HG02623 (cell line): ENCODE data around the gene NPC1.

Experiments used
- ATAC-seq: cut with Tn5 transposase; IDR thresholded peaks from one replicate; pipeline ENCODE4 v1.9.1; 2021; ENCODE audit warnings: moderate library complexity; ENCODE audit not compliant: unreplicated experiment

The NPC1 gene

DNA sequence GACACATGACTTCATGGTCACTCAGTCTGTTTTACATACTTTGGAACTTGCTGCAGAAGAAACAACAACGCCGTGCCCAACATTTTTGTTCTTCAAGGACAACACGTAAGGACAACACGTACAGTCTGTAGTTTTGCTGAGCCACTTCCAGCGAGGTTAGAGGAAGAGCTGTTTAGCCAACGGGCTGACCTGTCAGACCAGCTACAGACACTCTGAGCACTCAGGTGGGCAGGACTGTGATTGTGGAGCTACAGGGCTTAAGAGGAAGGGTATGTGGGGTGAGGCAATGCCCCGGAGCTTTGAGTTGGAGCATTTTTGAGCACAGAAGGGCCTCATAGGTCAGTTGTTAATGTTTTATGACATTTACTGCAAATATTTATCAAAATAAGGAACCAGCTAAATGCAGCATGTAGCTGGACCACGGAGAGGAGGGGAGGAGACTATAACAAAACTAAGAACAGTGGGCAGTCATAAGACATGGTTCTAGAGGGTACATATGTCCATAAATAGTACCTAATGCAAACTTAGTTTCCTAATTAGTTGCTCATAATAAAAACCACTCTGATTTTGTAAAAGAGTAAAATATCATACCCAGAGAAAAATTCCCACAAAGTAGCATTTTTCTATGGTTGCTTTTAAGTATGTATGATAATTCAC, 26.3 kb upstream of the NPC1 start:
- ATAC-seq = no peak

DNA sequence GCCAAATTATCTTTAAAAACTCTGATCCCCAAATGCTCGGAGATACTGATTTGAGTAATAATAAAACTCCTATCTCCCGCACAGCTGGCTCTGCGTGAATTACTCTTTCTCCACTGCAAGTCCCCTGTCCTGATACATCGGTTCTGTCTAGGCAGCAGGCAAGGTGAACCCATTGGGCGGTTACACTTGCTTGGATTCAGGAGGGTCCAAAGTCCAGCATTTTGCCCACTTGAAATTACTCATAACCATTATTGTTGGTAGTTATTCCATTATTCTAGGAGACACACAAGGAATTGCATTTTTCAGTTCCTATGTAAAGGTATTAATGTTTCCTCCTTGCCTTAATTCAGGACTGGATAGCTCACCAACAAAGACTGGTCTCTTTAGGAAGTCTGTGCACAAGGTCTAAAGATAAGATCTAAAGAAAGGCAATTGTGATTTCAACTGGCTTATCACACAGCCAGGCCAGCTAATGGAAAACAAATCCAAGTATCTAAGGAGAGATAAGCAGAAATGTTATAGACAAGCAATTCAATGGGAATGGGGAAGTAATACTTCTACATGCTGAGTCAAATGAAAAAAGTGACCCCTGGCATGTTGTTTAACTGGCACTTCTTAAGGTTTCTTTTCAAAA, 23.2 kb upstream of the NPC1 start:
- ATAC-seq = no peak

DNA sequence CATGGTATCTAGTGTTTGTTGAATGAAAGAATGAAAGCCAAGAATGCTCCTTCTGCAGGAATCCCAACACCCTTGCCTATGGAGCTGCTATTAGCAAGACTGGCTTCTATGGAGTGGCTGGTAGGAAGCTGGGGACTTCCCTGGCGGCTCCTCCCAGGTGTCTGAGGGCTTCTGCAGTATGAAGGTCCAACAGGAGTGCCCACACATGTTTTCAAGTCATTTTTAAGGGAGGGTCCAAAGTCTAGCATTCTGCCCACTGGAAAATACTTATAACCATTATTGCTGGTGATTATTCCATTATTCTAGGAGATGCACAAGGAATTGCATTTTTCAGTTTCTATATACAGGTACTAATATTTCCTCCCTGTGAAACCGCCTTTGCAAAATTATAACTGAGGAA, 21.9 kb upstream of the NPC1 start:
- no peak for ATAC-seq

DNA sequence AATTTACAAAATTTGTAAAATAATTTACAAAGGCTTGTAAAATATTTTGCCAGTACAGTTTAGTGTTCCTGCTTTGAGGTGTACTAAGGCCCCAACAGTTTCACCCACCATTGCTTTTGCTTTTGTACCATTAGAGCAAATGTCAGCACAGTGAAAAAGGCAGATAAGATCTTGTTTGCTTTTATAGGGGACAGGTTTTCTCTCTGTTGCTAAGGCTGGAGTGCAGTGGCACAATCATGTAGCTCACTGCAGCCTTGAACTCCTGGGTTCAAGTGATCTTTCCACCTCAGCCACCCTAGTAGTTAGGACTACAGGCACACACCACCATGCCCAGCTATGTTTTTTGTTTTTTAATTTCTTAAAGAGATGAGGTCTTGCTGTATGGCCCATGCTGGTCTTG, 19.6 kb upstream of the NPC1 start:
- no peak for ATAC-seq

DNA sequence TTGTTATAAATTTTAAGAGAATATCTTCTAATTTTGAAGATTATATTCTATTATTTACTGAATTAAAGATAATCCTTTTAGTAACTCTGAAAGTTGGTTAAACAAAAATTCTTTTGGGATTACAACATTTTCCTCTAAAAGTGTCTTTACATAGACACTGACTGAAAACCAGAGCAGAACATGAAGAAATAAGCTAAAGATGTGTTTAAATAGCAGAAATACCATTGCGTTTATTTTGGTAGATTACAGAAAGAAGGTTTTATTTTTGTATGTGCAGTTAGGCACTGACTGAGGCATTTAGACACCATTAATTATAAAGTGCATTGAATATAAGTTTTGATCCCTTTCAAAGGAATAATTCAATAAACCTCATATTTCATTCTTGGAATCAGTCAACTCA, 13.5 kb upstream of the NPC1 start:
- ATAC-seq = no peak

DNA sequence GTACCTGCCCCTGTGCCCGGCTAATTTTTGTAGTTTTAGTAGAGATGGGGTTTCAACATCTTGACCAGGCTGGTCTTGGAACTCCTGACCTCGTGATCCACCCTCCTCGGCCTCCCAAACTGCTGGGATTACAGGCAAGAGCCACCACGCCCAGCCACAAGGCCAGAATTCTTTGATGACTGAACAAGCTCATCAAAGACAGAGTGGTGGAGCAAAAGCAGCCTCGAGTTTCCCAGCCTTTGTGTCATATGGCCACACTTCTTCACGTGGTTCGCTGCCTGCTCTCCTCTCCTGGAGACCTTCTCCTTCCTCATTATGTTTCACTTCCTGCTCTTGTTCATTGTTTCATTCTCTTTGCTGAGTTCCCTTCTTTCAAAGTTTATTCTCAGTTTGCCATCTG, 9.9 kb upstream of the NPC1 start:
- ATAC-seq = no peak

DNA sequence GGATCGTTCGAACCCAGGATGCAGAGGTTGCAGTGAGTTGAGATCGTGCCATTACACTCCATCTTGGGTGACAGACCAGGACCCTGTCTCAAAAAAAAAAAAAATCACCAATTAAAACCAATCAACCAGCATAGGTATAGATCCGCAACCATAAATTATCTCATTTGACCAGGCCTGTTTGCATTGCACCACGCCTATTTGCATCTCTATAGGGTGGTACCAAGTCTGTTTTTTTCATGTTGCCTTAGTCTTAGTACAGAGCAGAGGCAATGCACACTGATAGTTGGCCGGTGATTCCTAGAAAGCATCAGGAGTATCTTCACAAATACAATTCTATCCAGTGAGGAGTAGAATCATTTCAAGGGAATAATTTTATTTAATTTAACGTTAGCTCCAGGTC, 9.3 kb upstream of the NPC1 start:
- no peak for ATAC-seq

DNA sequence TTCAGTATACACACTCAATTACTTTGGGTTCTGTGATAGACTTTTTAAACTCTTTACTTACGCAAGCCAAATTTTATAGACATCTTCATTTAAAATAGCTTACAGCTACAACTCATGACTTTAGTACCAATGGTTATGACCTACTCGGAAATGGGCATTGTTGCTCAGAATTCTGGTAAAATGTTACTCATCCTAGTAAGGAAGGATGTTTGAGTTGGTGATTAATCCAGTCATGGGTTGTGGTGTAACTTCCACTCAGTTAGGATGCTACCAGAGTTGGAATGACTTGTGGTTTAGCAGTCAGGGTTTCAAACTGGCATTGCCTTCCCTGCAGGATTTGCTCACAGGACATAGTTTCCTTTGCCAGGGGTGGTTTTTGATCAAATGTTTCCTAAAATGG, 7.4 kb upstream of the NPC1 start:
- ATAC-seq = no peak

DNA sequence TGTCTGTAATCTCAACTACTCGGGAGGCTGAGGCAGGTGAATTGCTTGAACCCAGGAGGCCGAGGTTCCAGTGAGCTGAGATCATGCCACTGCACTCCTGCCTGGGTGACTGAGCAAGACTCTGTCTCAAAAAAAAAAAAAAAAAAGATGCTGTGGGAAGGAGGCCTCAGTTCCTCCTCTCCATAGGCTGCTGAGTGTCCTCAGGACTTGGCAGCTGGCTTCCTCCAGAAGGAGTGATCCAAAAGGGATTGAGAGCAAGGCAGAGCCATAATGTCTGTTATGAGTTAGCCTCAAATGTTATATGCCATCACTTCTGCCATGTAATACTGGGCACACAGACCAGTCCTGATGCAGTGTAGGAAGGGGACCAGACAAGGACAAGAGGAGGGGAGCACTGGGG, 6.6 kb upstream of the NPC1 start:
- ATAC-seq = no peak

DNA sequence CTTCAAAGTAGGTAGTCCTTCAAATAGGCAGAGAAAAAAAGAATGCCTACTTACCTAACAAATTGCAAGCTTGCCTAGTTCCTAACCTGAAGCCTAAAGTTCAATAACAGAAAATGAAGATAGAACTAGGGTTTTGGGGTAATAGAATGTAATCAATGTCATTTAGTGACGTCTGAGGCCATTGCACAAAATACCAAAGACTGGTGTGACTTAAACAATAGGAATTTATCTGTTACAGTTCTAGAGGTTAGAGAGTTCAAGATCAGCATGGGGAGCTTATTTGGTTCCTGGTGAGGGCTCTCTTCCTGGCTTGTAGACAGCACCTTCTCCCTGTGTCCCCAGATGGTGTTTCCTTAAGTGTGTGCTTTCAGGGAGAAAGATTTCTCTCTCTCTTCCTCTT, 4.7 kb upstream of the NPC1 start:
- ATAC-seq = no peak

DNA sequence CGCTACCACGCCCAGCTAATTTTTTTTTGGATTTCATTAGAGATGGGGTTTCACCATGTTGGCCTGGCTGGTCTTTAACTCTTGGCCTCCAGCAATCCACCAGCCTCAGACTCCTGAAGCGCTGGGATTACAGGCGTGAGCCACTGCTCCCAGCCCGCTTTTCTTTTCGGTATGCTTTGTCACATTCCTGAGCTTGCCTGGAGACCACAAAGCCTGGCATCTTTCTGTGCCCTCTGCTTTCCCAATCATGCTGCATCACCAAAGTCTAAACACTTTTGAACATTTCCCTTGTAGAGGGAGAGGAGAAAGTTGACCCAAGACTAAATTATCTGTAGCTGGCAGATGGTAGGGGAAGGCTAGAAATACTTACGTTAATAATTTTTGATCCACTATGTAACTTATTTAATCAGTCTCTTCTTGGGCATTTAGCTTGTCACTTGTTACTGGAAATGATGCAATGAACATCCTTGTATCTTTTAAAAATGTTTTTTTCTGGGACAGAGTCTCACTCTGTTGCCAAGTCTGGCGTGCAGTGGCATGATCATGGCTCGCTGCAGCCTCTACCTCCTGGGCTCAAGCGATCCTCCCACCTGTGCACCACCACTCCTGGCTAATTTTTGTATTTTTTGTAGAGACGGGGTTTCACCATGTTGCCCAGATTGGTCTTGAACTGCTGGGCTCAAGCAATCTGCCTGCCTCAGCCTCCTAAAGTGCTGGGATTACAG, 2.7 kb upstream of the NPC1 start:
- ATAC-seq = no peak

DNA sequence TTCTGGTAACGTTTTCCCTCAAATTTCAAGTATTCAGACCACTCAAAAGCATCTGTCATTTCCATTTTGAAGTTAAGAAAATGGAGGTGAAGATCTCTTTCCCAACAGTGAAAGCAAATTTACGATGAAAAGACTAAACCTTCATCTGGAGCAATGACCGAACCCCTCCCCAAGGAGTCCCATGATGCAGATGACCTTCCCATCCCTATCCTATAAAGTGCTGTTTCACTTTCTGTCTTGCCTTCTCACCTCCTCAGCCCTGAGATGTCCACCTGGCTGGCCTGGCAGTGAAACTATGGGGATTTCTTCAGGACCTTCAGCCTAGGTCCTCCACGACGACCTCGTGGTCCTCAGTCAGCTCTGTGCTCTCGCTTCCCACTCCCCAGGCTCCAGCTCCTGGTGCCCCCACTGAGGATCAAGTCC, 925 bp upstream of the NPC1 start:
- no peak for ATAC-seq

DNA sequence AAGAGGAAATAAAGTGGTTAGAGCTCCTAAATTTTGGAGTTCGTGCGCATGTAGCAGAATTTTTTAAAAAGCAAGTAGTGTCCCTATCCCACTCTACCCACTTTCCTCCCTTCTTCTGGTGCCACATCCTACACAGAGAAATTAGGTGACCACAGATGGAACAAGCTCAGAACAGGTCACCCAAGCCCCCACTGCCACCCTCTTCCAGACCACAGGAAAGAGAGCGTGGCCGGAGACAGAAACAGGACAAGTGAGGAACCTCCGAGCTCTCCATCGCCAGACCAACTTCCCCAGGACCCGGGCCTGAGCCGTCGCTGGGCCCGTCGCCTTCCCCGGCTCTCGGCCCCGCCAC, 433 bp downstream of the NPC1 start:
- no peak for ATAC-seq

DNA sequence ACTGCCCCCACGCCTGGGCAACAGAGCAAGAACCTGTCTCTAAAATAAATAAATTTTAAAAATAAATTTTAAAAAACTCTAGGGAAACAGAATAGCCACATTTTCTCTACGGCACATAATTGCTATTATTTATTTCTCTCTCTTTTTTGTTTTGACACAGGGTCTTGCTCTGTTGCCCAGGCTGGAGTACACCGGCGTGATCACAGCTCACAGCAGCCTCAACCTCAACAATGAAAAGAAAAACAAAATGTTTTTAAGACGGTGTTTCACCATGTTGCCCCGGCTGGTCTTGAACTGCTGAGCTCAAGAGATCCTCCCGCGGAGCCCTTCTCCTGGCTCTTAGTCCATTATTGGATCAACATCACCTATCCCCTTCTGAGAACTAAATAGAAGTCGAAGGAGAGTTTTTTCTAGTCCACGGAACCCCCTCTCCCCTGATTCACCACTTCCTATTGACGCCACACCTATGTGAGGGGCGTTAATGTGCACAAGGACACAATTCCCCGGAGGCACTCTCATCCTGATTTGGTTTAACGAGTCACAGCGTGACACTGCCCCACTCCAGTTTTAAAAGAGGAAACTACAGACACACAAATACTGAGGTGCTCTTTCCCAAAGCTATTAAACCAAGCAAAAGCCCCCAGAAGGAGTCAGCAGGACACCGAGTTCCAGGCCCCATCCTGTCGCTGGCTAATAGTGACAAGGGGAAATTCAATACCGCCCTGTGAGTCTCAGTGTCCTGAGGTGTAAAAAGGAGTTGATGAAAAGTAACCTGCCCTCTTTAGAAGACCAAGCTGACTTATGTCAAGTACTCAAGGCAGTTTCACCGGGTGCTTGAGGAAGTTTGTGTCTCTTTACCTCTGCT, 1.1 kb downstream of the NPC1 start:
- no peak for ATAC-seq

DNA sequence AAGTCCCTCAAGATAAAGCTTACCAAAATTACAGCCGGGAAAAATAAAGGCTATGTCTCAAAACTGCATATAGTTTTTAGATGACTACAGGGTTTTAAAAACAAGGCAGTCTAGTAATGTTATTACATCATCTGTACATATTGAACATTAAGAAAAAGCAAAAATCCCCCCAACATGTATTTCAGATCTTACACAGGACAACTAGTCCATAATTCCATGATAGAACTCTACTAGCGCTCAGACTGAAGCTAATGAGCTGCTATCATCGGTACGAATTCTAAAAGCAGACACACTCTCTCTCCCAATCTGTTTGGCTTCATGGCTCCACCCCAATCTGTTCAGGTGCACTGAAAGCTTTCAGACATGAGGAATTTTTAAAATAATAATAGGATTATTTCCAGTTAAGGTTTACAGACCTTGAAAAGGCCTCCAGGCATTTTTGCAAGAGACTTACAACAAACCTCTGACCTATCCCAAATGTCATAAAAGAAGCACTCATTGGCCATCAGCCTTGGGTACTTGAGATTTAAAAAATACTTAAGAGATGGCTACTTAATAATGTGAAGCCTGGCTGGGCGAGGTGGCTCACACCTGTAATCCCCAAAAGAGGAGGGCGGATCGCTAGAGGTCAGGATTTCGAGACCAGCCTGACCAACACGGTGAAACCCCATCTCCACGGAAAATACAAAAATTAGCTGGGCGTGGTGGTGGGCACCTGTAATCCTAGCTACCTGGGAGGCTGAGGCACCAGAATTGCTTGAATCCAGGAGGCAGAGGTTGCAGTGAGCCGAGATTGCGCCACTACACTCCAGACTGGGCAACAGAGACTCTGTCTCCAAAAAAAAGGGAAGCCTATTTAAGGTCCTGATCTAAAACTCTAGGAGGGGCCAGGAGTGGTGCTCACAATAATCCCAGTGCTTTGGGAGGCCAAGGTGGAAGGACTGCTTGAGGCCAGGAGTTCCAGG, 2.0 kb downstream of the NPC1 start:
- no peak for ATAC-seq

DNA sequence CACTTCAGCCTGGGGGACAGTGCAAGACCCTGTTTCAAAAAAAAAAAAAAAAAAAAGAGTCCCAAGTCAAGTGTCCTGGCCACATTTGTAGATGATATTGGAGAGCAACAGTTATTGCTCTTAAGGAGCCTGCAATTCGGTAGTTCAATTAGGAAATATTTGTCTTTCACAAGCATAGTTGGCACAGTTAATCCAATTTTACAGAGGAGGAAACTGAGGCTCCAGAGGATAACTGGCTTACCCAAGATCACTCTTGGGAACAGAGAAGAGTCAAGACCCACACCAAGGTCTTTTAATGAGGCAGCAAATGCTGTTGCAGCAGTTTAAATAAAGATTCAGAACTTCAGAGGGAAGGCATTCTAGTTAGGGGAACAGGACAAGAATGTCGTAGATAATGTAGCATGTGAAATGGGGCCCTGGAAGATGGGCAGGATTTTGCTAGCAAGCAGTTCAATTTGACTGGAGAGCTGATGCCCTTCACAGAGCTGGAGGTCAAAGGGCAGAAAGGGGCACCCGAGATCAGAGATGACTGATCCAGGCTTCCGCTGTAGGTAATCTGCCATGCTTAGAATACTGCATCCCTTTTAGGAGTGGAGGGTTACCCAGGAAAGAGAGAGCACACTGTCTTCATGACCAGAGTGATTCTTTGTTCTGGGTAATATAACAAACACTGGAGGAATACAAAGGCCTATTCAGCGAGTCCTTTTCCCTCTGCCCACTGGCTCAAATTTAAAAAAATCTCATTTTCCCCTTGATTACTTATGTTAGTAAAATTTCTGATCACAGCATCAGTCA, 3.0 kb downstream of the NPC1 start:
- no peak for ATAC-seq

DNA sequence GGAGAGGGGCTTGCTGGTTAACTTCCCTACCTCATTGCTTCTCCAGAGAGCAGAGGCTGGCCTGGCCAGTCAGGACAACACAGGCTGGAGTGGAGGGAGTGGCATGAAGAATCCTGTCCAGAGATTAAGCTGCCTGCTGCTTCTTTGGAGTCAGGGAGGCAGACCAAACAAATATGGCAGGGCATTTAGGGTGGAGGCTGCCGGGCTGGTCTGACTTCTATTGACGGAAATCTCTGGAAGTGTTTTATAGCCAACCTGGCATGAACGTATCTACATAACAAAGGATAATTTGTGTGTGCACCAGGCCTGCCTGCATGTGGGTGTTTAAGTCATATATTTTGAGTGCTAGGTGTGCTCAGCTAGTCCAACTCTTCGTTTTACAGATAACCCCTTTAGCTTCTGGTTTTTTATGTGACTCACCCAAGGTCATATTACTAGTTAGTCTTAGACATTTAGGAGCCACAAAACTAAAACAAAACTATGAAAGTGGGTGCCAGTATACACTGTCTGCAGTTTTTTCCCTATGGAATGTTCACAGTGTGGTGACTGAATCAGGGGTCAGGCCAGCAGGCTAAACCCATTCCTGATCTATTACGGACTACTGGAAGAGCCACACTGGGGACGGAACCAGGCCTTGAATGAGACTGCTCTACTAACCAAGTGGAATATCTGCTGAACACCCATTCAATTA, 5.5 kb downstream of the NPC1 start:
- no peak for ATAC-seq

DNA sequence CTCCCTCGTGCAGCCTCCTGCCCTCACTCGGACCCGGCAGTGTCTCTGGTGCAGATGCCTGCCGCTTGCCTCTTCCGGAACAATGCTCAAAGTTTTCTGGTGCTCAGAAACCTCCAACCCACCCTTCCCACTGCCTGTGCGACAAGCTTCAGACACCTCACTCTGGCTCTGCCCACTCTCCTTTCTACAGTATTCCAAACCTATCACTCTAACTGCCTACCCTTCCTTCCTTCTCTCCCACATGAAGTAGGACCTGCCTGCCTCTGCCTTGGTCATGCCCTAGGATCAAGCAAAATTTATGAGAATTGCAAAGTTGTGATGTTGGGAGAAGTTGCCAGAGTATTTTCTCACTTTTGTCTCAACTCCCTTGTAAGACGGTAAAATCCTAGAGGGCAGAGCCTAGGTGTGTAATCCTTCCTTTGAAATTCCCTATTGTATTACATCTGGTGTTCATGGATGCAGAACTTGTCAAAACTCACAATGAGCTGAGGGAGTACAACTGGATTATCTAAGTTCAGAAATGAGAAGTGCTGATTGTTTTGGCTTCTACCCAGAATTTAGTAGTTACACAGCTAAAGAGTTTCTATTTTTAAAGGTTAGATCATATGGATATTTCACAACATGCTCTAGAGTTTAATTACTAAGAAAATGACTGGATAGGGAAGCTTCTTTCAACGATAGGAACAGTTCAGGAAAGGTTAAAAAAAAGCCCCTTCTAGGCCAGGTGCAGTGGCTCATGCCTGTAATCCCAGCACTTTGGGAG, 7.2 kb downstream of the NPC1 start:
- ATAC-seq = no peak
